BE2C (cell line): ENCODE measurements around the gene PHKG2.

Source experiments
- DNase-seq: peaks from one replicate; pipeline ENCODE4 v3.0.0-alpha.2; 2020
- H3K27me3 ChIP-seq: fragments of 250-450 bp; sonication (Bioruptor Pico); 2 replicates; pipeline ENCODE4 v1.5.1; 2020; ENCODE audit warnings: mild to moderate bottlenecking
- H3K36me3 ChIP-seq: fragments of 250-450 bp; sonication (Bioruptor Pico); 2 replicates; pipeline ENCODE4 v1.5.1; 2020; ENCODE audit warnings: mild to moderate bottlenecking
- H3K4me1 ChIP-seq: fragments of 250-450 bp; sonication (Bioruptor Pico); 2 replicates; pipeline ENCODE4 v1.5.1; 2020
- H3K4me3 ChIP-seq: 2 replicates; pipeline ENCODE4 v1.5.1; 2011; ENCODE audit warnings: low read depth, low read length
- H3K9me3 ChIP-seq: fragments of 250-450 bp; sonication (Bioruptor Pico); 2 replicates; pipeline ENCODE4 v1.5.1; 2020
- CTCF ChIP-seq: IDR thresholded peaks from 2 replicates; pipeline ENCODE4 v1.5.1; 2012; ENCODE audit warnings: mild to moderate bottlenecking, low read depth, low read length

Gene PHKG2

GRCh38 chr16:30743716-30744115 lies 4.5 kb upstream of the PHKG2 start:
- Histone ChIP-seq H3K4me3 (no peak overlapping the region), H3K4me1 (peaks cover 13% of the 10 kb centered on the region), H3K36me3 (peaks cover 9% of the 10 kb centered on the region), H3K27me3 (no peaks in the 10 kb centered on the region), H3K9me3 (no peaks in the 10 kb centered on the region)
- no peak for TF ChIP-seq CTCF
- DNase-seq = no peak

GRCh38 chr16:30744183-30744582 lies 4.0 kb upstream of the PHKG2 start:
- H3K27me3 ChIP-seq = no peaks in the 10 kb centered on the region
- H3K9me3 ChIP-seq = no peaks in the 10 kb centered on the region
- peaks cover 4% of the 10 kb centered on the region for H3K36me3 ChIP-seq
- TF ChIP-seq CTCF = no peak
- no peak for DNase-seq
- H3K4me1 ChIP-seq = peaks cover 13% of the 10 kb centered on the region
- no peak overlapping the region for H3K4me3 ChIP-seq

- Histone ChIP-seq H3K36me3 (no peaks in the 10 kb centered on the region), H3K27me3 (no peaks in the 10 kb centered on the region), H3K4me3 (no peak overlapping the region), H3K4me1 (peaks cover 13% of the 10 kb centered on the region), H3K9me3 (no peaks in the 10 kb centered on the region)
- no peak for DNase-seq
- no peak for TF ChIP-seq CTCF
Measured at GRCh38 chr16:30745082-30745481, 3.1 kb upstream of the PHKG2 start.

GRCh38 chr16:30746638-30747175 lies 1.5 kb upstream of the PHKG2 start:
- Histone ChIP-seq H3K4me1 (peaks cover 6% of the 10 kb centered on the region), H3K27me3 (no peaks in the 10 kb centered on the region), H3K9me3 (no peaks in the 10 kb centered on the region), H3K4me3 (no peak overlapping the region), H3K36me3 (peaks cover 10% of the 10 kb centered on the region)
- no peak for TF ChIP-seq CTCF
- no peak for DNase-seq

- Histone ChIP-seq H3K4me3 (peak overlapping the region; percentile 59), H3K9me3 (no peaks in the 10 kb centered on the region), H3K4me1 (no peaks in the 10 kb centered on the region), H3K36me3 (peaks cover 11% of the 10 kb centered on the region), H3K27me3 (no peaks in the 10 kb centered on the region)
- no peak for TF ChIP-seq CTCF
- DNase-seq = no peak
Measured at GRCh38 chr16:30747331-30747730, 894 bp upstream of the PHKG2 start.

GRCh38 chr16:30748634-30749445 lies 615 bp downstream of the PHKG2 start:
- DNase-seq = peak; percentile 56
- peak overlapping the region; percentile 69 for H3K4me3 ChIP-seq
- H3K27me3 ChIP-seq = no peaks in the 10 kb centered on the region
- H3K36me3 ChIP-seq = peaks cover 19% of the 10 kb centered on the region
- H3K4me1 ChIP-seq = no peaks in the 10 kb centered on the region
- H3K9me3 ChIP-seq = no peaks in the 10 kb centered on the region
- no peak for TF ChIP-seq CTCF
